ENCODE measurements around the gene SNX9.

- TF ChIP-seq POLR2A (IDR thresholded peaks at IDR 0.05) (no peak), CTCF (IDR thresholded peaks at IDR 0.05) (no peak)
These were observed 25.6 kb downstream of the SNX9 start for GRCh38 chr6:157848693-157849092.
